Calu3 (cell line): ENCODE results near the gene HIF1A. TPM values are rescaled to one million over a fixed set of nuclear protein-coding genes. Genes with fewer than 3 reads are reported as not detected.

Experiments used
- BruUV-seq: library from RNA; stranded (reverse); fragments of 400-500 nt; replicated peaks from 2 replicates; lab custom pipeline; 2021; lab: Mats Ljungman, UMichigan
- CTCF ChIA-PET: fragments of 300-600 bp; sonication (Branson Sonifier 250); formaldehyde crosslinking; loops from one replicate; lab custom pipeline; 2022; ENCODE audit warnings: antibody characterized with exemption; lab: Charles Lee
- DNase-seq: peaks from one replicate; pipeline ENCODE4 v3.0.0; 2022
- H3K27ac Mint-ChIP-seq: one replicate; pipeline ENCODE4 v1.8.0; 2022; ENCODE audit warnings: mixed read lengths; ENCODE audit not compliant: unreplicated experiment
- H3K27me3 Mint-ChIP-seq: one replicate; pipeline ENCODE4 v1.8.0; 2022; ENCODE audit warnings: mixed read lengths; ENCODE audit not compliant: unreplicated experiment
- H3K36me3 Mint-ChIP-seq: one replicate; pipeline ENCODE4 v1.8.0; 2022; ENCODE audit warnings: mild to moderate bottlenecking, moderate library complexity, mixed read lengths; ENCODE audit not compliant: insufficient read depth, unreplicated experiment
- H3K4me1 Mint-ChIP-seq: one replicate; pipeline ENCODE4 v1.8.0; 2022; ENCODE audit warnings: mild to moderate bottlenecking, low read depth, mixed read lengths; ENCODE audit not compliant: unreplicated experiment
- H3K4me3 Mint-ChIP-seq: one replicate; pipeline ENCODE4 v1.8.0; 2022; ENCODE audit warnings: mild to moderate bottlenecking, low read depth, moderate library complexity, mixed read lengths; ENCODE audit not compliant: unreplicated experiment
- H3K9me3 Mint-ChIP-seq: one replicate; pipeline ENCODE4 v1.8.0; 2022; ENCODE audit warnings: low read depth, mixed read lengths; ENCODE audit not compliant: unreplicated experiment
- intact Hi-C: fragments of 100-400 bp; cut with micrococcal nuclease; formaldehyde crosslinking; loops from one replicate; pipeline ENCODE4 v1.10.0; 2022; ENCODE audit not compliant: unreplicated experiment
- total RNA-seq: library from RNA; stranded (reverse); gene quantifications from 2 replicates; pipeline ENCODE4 v1.2.3, GENCODE V29; 2022
- TF ChIP-seq, protein P1 (sequence below): fragments of 200-600 bp; IDR thresholded peaks from one replicate; pipeline ENCODE4 v1.8.0; 2022; ENCODE audit warnings: antibody characterized with exemption; ENCODE audit not compliant: unreplicated experiment

HIF1A gene
- total RNA-seq, 1 experiment from 2014 or later = 229 TPM

DNA sequence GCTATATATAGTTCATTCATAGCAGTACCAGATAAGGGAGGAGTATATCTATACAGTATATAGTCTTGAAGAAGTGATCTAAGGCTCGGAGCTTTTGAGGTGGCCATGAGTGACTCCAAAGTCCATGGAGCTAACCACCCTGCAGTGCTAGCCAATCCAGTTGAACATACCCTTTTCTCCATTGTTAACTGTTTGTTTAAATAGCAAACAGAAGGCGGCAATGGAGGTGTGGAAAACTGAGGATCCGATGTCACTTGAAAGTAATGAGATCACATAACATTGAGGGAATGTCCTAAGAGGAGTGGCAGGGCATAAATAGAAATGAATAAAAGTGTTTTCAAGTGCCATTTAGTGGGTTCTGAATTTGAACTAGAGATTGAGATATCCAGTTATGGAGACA, 54.6 kb downstream of the HIF1A start:
- CTCF ChIA-PET = interaction anchor here (0.6 kb wide), 1 partner anchor 48 kb away, joined by 4 read pairs; no protein-coding TSS in a partner anchor
- no peaks in the 10 kb centered on the region for H3K9me3 Mint-ChIP-seq
- H3K36me3 Mint-ChIP-seq = peaks cover 81% of the 10 kb centered on the region
- H3K4me3 Mint-ChIP-seq = peak overlapping the region; percentile 74
- peaks cover 30% of the 10 kb centered on the region for H3K4me1 Mint-ChIP-seq
- no TSS peak for BruUV-seq
- peak overlapping the region; percentile 71 for H3K27ac Mint-ChIP-seq
- intact Hi-C loops = loop anchor here (5.0 kb wide), 3 partner anchors 53 to 288 kb away; partner anchors contain the start of gene HIF1A
- H3K27me3 Mint-ChIP-seq = no peaks in the 10 kb centered on the region
- TF ChIP-seq, protein P1, sequence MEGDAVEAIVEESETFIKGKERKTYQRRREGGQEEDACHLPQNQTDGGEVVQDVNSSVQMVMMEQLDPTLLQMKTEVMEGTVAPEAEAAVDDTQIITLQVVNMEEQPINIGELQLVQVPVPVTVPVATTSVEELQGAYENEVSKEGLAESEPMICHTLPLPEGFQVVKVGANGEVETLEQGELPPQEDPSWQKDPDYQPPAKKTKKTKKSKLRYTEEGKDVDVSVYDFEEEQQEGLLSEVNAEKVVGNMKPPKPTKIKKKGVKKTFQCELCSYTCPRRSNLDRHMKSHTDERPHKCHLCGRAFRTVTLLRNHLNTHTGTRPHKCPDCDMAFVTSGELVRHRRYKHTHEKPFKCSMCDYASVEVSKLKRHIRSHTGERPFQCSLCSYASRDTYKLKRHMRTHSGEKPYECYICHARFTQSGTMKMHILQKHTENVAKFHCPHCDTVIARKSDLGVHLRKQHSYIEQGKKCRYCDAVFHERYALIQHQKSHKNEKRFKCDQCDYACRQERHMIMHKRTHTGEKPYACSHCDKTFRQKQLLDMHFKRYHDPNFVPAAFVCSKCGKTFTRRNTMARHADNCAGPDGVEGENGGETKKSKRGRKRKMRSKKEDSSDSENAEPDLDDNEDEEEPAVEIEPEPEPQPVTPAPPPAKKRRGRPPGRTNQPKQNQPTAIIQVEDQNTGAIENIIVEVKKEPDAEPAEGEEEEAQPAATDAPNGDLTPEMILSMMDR = no peak
- peak; percentile 25 for DNase-seq

DNA sequence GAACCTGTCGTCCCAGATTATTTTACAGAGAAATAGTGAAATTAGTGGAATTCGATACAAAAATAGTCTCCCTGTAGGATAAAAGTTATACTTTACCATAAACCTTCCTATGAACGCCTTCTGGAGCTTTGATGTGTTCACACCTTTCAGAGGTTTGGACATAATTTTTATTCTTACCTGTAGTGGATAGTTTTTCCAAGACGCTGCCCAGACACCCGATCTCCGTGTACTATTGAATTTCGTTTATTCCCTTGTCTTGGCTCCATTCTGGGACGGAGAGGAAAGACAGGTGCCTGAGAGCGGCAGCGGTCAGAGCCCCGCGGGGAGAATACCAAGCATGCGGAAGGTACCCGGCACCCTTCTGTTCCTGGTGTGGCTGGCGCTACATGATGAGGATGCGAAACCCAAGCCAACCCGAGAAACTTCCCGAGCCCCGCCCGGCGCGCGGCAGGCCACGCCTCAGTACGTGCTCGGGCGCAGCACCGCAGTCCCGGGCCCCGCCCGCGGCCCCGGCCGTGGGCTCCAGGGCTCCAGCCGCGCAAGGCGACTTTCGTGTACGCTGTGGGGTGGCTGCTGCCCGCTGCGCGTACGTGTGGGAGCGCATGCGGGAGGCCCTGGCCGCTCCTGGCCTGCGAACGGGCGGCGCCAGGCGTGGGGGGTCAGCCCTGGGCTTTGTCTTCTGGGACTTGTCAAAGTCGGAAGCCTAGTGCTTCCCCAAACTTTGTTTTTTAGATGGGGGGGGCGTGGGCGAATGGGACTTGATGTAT, 55.6 kb downstream of the HIF1A start:
- CTCF ChIA-PET = no interaction called here
- TF ChIP-seq, protein P1 = no peak
- Mint-ChIP-seq H3K4me3 (peak overlapping the region; percentile 74), H3K27ac (peak overlapping the region; percentile 70), H3K4me1 (peaks cover 40% of the 10 kb centered on the region), H3K36me3 (peaks cover 72% of the 10 kb centered on the region), H3K9me3 (no peaks in the 10 kb centered on the region), H3K27me3 (no peaks in the 10 kb centered on the region)
- DNase-seq = peak; percentile 89
- intact Hi-C loops = loop anchor here (1.0 to 5.0 kb wide), 4 partner anchors 54 to 289 kb away; partner anchors contain the start of gene HIF1A
- TSS peak; percentile 59 for BruUV-seq

DNA sequence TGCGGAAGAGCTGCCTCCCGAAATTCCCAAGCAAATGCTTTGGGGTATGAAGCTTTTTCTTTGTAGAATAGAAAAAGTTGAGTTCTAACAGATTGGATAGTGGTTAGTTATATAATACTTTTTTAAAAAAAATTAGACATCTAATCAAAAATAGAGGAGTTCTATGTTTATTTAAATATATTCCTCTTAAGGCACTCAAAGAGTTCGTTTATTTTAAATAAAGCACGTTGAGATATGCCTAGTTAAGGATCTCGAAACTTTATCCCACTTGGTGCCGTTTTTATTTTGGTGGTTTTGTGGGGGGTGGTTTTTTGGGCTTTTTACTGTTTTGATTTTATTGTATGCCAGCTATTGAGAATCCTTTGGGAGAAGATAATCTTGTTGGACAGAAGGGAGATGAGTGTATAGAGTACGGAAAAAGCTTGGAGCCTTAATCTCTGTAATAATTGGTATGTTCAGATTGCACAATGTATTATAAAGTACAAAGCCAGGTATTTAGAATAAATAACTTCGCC, 56.2 kb downstream of the HIF1A start:
- Mint-ChIP-seq H3K27me3 (no peaks in the 10 kb centered on the region), H3K36me3 (peaks cover 66% of the 10 kb centered on the region), H3K4me1 (peaks cover 42% of the 10 kb centered on the region), H3K9me3 (no peaks in the 10 kb centered on the region), H3K27ac (peak overlapping the region; percentile 70), H3K4me3 (peak overlapping the region; percentile 74)
- CTCF ChIA-PET = interaction anchor here (0.8 kb wide), 1 partner anchor 10 kb away, joined by 3 read pairs; the partner anchor contains the start of gene SNAPC1
- TF ChIP-seq, protein P1 = no peak
- TSS peak; percentile 23 for BruUV-seq
- DNase-seq = no peak
- intact Hi-C loops = loop anchor here (1.0 to 5.0 kb wide), 4 partner anchors 54 to 289 kb away; partner anchors contain the start of gene HIF1A

DNA sequence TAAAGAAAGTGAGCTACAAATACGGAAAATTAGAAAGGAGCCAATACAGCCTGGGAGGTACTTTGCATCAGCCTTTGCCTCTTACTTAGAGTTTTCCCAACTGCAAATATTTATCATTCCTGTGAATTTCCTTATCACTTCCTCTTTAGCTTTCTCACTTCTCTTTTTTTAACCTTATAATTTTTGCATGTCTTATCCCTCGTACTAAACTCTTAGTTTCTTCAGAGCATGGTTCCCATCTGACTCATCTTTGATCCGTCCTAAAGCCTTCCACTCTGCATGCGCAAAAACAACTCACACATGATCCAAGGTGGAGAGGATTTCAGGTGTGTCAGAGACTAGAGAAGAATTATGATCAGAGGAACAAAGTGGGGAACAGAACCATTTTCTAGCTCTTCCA, 57.3 kb downstream of the HIF1A start:
- Mint-ChIP-seq H3K4me1 (peaks cover 42% of the 10 kb centered on the region), H3K36me3 (peaks cover 56% of the 10 kb centered on the region), H3K27me3 (no peaks in the 10 kb centered on the region), H3K9me3 (no peaks in the 10 kb centered on the region), H3K4me3 (no peak overlapping the region), H3K27ac (peak overlapping the region; percentile 48)
- BruUV-seq = no TSS peak
- intact Hi-C loops = loop anchor here (5.0 kb wide), 3 partner anchors 55 to 290 kb away; partner anchors contain the start of gene HIF1A
- TF ChIP-seq, protein P1 = no peak
- DNase-seq = no peak
- CTCF ChIA-PET = interaction anchor here (0.9 kb wide), 1 partner anchor 14 kb away, joined by 3 read pairs; no protein-coding TSS in a partner anchor
